Liver (tissue), 9 donors: ENCODE results near the gene LAMA2. TPM values are rescaled to one million over a fixed set of nuclear protein-coding genes. Genes with fewer than 3 reads are reported as not detected.

Experiments used
- DNase-seq: peaks from one replicate; pipeline ENCODE4 v3.0.0-alpha.2; 2017; ENCODE audit warnings: low spot score
- H3K27ac ChIP-seq, 2 donors: one replicate each; pipeline ENCODE4 v1.7.0; 2013; ENCODE audit warnings: inconsistent platforms in 2 of 2, low read length in 2 of 2, control low read depth in 1 of 2, low read depth in 1 of 2, mild to moderate bottlenecking in 1 of 2
- H3K27me3 ChIP-seq, 4 donors: one replicate each; pipeline versions ENCODE4 v1.6.1 to v1.7.0; 2013; ENCODE audit warnings: low read length in 3 of 4, inconsistent platforms in 1 of 4, mild to moderate bottlenecking in 1 of 4, moderate library complexity in 1 of 4; ENCODE audit not compliant: control insufficient read depth in 4 of 4, insufficient read depth in 4 of 4
- H3K36me3 ChIP-seq, 4 donors: one replicate each; pipeline versions ENCODE4 v1.6.1 to v1.7.0; 2013; ENCODE audit warnings: low read length in 3 of 4, mild to moderate bottlenecking in 3 of 4, low read depth in 1 of 4, moderate library complexity in 1 of 4; ENCODE audit not compliant: control insufficient read depth in 4 of 4, insufficient read depth in 3 of 4
- H3K4me1 ChIP-seq, 4 donors: one replicate each; pipeline versions ENCODE4 v1.6.1 to v1.7.0; 2013; ENCODE audit warnings: low read length in 3 of 4, mild to moderate bottlenecking in 3 of 4, moderate library complexity in 1 of 4; ENCODE audit not compliant: control insufficient read depth in 4 of 4, insufficient read depth in 4 of 4
- H3K4me3 ChIP-seq, 3 donors: one replicate each; pipeline versions ENCODE4 v1.6.1 to v1.7.0; 2013; ENCODE audit warnings: low read length in 3 of 3, control low read depth in 1 of 3, low read depth in 1 of 3, mild to moderate bottlenecking in 1 of 3
- H3K9ac ChIP-seq, 2 donors: one replicate each; pipeline ENCODE4 v1.7.0; 2013; ENCODE audit warnings: low read length in 2 of 2, mild to moderate bottlenecking in 2 of 2, moderate library complexity in 2 of 2, control low read depth in 1 of 2, low read depth in 1 of 2
- H3K9me3 ChIP-seq, 4 donors: one replicate each; pipeline versions ENCODE4 v1.6.1 to v1.7.0; 2013; ENCODE audit warnings: low read length in 3 of 4; ENCODE audit not compliant: control insufficient read depth in 4 of 4
- EGR1 ChIP-seq, 2 donors: IDR thresholded peaks; 2 replicates each; pipeline ENCODE4 v1.6.1; 2016 to 2018; ENCODE audit warnings: antibody characterized with exemption in 2 of 2, low read depth in 2 of 2
- FOXA1 ChIP-seq: IDR thresholded peaks from 2 replicates; pipeline ENCODE4 v1.6.1; 2016; ENCODE audit warnings: antibody characterized with exemption
- FOXA2 ChIP-seq: IDR thresholded peaks from 2 replicates; pipeline ENCODE4 v1.6.1; 2016; ENCODE audit warnings: antibody characterized with exemption
- GABPA ChIP-seq, 2 donors: IDR thresholded peaks in 1 of 2; conservative IDR thresholded peaks in 1 of 2; 2 replicates each; pipeline ENCODE4 v1.6.1; 2016; ENCODE audit warnings: antibody characterized with exemption in 2 of 2, mild to moderate bottlenecking in 1 of 2, moderate library complexity in 1 of 2
- HNF4A ChIP-seq, 2 donors: conservative IDR thresholded peaks; 2 replicates each; pipeline ENCODE4 v1.6.1; 2016; ENCODE audit warnings: antibody characterized with exemption in 2 of 2, mild to moderate bottlenecking in 2 of 2
- HNF4G ChIP-seq: IDR thresholded peaks from 2 replicates; pipeline ENCODE4 v1.6.1; 2016; ENCODE audit warnings: antibody characterized with exemption
- JUND ChIP-seq, 2 donors: IDR thresholded peaks; 2 replicates each; pipeline ENCODE4 v1.6.1; 2016; ENCODE audit warnings: antibody characterized with exemption in 2 of 2
- NR2F2 ChIP-seq: IDR thresholded peaks from 2 replicates; pipeline ENCODE4 v1.6.1; 2016; ENCODE audit warnings: antibody characterized with exemption
- RAD21 ChIP-seq, 2 donors: IDR thresholded peaks; 2 replicates each; pipeline ENCODE4 v1.6.1; 2016; ENCODE audit warnings: antibody characterized with exemption in 2 of 2, mild to moderate bottlenecking in 2 of 2
- RXRA ChIP-seq, 2 donors: IDR thresholded peaks; 2 replicates each; pipeline ENCODE4 v1.6.1; 2017 to 2018; ENCODE audit warnings: antibody characterized with exemption in 2 of 2, mild to moderate bottlenecking in 1 of 2
- SP1 ChIP-seq: IDR thresholded peaks from 2 replicates; pipeline ENCODE4 v1.6.1; 2018; ENCODE audit warnings: antibody characterized with exemption, mild to moderate bottlenecking
- TAF1 ChIP-seq: conservative IDR thresholded peaks from 2 replicates; pipeline ENCODE4 v1.6.1; 2016; ENCODE audit warnings: antibody characterized with exemption, mild to moderate bottlenecking
- YY1 ChIP-seq: IDR thresholded peaks from 2 replicates; pipeline ENCODE4 v1.6.1; 2016; ENCODE audit warnings: antibody characterized with exemption, mild to moderate bottlenecking
- WGBS: extraction: QIAGEN DNeasy Blood & Tissue Kit; methylation state at CpG from one replicate; pipeline ENCODE4 v1.1.7; 2013; 5-methylcytosine and 5-hydroxymethylcytosine counted together
- polyA plus RNA-seq, 2 donors: library from polyadenylated mRNA; stranded (reverse) in 1 of 2; unstranded in 1 of 2; fragments of 200-250 nt in 1 of 2; fragments of >200 nt in 1 of 2; fragmentation: Nextera tagmentation in 1 of 2; extraction: Ambion mirVana in 1 of 2; gene quantifications; one replicate each; pipeline versions ENCODE4 v1.2.1 to v1.2.3, GENCODE V29; 2013 to 2015
- total RNA-seq, 2 donors: library from RNA; depleted of rRNA; stranded (reverse); fragments of >200 nt; gene quantifications; one replicate each; pipeline ENCODE4 v1.2.3, GENCODE V29; 2014
- TF ChIP-seq, protein P1 (sequence below): IDR thresholded peaks from 2 replicates; pipeline ENCODE4 v1.6.1; 2016; ENCODE audit warnings: antibody characterized with exemption
- TF ChIP-seq, protein P2 (sequence below): IDR thresholded peaks from 2 replicates; pipeline ENCODE4 v1.6.1; 2016; ENCODE audit warnings: antibody characterized with exemption
- TF ChIP-seq, protein P3 (sequence below): IDR thresholded peaks from 2 replicates; pipeline ENCODE4 v1.6.1; 2016; ENCODE audit warnings: antibody characterized with exemption
- TF ChIP-seq, protein P4 (sequence below): fragments of 150-350 bp; IDR thresholded peaks from 2 replicates; pipeline ENCODE4 v1.5.1; 2017; ENCODE audit warnings: improper control_type of control experiment, low read depth, low read length; ENCODE audit not compliant: missing input control
- TF ChIP-seq, protein P5 (sequence below): IDR thresholded peaks from 2 replicates; pipeline ENCODE4 v1.6.1; 2016; ENCODE audit warnings: antibody characterized with exemption, mild to moderate bottlenecking
- donor health status: healthy.
- donor health status: healthy.
- donor health status: healthy.
- donor health status: healthy.
- donor health status: healthy.

The LAMA2 gene
- total and polyA plus RNA-seq, 4 donors = 1.3 to 17.0 (median 3.0) TPM

DNA sequence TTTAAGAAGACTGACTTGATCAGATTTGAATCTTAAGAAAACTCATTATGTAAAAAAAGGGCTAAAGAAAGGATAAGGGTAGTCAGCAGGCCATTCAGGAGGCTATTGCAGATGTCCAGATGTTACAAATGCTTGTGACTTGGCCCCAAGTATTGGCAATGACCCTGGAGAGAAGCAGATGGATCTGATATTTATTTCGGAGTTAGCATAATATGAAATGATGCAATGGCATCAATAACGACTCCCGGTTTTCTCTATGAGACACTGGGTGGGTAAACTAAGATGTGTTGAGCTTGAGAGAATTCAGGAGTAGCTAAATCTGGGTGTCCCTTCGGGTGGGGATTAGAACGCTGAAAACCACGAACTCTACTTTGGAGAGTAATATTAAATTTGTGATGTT is 149.7 kb downstream of the LAMA2 start:
- Histone ChIP-seq H3K36me3 (no peaks in the 10 kb centered on the region), H3K27me3 (no peaks in the 10 kb centered on the region), H3K9ac (no peak overlapping the region), H3K27ac (no peak overlapping the region), H3K4me3 (no peak overlapping the region), H3K4me1 (no peaks in the 10 kb centered on the region), H3K9me3 (no peaks in the 10 kb centered on the region)
- 83% methylated on average over 6 of the region's 6 CpGs for WGBS
- no peak for DNase-seq
- TF ChIP-seq JUND (IDR thresholded peaks at IDR 0.05) (no peak), RAD21 (IDR thresholded peaks at IDR 0.05) (no peak), EGR1 (IDR thresholded peaks at IDR 0.05; ENCODE audit: low read depth in 2 of 2) (no peak), FOXA1 (no peak), RXRA (IDR thresholded peaks at IDR 0.05) (no peak), FOXA2 (no peak), HNF4A (conservative IDR thresholded peaks at IDR 0.05) (no peak), SP1 (no peak), TAF1 (no peak), HNF4G (no peak), YY1 (no peak), GABPA (IDR thresholded peaks at IDR 0.05 in 1 of 2, conservative IDR thresholded peaks at IDR 0.05 in 1 of 2) (no peak), NR2F2 (no peak)
- TF ChIP-seq, protein P1, sequence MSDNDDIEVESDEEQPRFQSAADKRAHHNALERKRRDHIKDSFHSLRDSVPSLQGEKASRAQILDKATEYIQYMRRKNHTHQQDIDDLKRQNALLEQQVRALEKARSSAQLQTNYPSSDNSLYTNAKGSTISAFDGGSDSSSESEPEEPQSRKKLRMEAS = no peak
- TF ChIP-seq, protein P2, sequence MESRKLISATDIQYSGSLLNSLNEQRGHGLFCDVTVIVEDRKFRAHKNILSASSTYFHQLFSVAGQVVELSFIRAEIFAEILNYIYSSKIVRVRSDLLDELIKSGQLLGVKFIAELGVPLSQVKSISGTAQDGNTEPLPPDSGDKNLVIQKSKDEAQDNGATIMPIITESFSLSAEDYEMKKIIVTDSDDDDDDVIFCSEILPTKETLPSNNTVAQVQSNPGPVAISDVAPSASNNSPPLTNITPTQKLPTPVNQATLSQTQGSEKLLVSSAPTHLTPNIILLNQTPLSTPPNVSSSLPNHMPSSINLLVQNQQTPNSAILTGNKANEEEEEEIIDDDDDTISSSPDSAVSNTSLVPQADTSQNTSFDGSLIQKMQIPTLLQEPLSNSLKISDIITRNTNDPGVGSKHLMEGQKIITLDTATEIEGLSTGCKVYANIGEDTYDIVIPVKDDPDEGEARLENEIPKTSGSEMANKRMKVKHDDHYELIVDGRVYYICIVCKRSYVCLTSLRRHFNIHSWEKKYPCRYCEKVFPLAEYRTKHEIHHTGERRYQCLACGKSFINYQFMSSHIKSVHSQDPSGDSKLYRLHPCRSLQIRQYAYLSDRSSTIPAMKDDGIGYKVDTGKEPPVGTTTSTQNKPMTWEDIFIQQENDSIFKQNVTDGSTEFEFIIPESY = no peak
- TF ChIP-seq, protein P3, sequence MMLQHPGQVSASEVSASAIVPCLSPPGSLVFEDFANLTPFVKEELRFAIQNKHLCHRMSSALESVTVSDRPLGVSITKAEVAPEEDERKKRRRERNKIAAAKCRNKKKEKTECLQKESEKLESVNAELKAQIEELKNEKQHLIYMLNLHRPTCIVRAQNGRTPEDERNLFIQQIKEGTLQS = no peak
- TF ChIP-seq, protein P4, sequence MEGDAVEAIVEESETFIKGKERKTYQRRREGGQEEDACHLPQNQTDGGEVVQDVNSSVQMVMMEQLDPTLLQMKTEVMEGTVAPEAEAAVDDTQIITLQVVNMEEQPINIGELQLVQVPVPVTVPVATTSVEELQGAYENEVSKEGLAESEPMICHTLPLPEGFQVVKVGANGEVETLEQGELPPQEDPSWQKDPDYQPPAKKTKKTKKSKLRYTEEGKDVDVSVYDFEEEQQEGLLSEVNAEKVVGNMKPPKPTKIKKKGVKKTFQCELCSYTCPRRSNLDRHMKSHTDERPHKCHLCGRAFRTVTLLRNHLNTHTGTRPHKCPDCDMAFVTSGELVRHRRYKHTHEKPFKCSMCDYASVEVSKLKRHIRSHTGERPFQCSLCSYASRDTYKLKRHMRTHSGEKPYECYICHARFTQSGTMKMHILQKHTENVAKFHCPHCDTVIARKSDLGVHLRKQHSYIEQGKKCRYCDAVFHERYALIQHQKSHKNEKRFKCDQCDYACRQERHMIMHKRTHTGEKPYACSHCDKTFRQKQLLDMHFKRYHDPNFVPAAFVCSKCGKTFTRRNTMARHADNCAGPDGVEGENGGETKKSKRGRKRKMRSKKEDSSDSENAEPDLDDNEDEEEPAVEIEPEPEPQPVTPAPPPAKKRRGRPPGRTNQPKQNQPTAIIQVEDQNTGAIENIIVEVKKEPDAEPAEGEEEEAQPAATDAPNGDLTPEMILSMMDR = no peak
- TF ChIP-seq, protein P5, sequence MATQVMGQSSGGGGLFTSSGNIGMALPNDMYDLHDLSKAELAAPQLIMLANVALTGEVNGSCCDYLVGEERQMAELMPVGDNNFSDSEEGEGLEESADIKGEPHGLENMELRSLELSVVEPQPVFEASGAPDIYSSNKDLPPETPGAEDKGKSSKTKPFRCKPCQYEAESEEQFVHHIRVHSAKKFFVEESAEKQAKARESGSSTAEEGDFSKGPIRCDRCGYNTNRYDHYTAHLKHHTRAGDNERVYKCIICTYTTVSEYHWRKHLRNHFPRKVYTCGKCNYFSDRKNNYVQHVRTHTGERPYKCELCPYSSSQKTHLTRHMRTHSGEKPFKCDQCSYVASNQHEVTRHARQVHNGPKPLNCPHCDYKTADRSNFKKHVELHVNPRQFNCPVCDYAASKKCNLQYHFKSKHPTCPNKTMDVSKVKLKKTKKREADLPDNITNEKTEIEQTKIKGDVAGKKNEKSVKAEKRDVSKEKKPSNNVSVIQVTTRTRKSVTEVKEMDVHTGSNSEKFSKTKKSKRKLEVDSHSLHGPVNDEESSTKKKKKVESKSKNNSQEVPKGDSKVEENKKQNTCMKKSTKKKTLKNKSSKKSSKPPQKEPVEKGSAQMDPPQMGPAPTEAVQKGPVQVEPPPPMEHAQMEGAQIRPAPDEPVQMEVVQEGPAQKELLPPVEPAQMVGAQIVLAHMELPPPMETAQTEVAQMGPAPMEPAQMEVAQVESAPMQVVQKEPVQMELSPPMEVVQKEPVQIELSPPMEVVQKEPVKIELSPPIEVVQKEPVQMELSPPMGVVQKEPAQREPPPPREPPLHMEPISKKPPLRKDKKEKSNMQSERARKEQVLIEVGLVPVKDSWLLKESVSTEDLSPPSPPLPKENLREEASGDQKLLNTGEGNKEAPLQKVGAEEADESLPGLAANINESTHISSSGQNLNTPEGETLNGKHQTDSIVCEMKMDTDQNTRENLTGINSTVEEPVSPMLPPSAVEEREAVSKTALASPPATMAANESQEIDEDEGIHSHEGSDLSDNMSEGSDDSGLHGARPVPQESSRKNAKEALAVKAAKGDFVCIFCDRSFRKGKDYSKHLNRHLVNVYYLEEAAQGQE = no peak
